PC-3 (cell line): ENCODE results near the gene FOXC2.

ENCODE experiments used
- EZH2 ChIP-seq: fragments of 300-600 bp; sonication (generic); IDR thresholded peaks from one replicate; pipeline ENCODE4 v1.6.1; 2017; ENCODE audit warnings: antibody characterized with exemption, mild to moderate bottlenecking, low read length; ENCODE audit not compliant: unreplicated experiment
- EZH2phosphoT487 ChIP-seq: fragments of 300-600 bp; sonication (generic); IDR thresholded peaks from 2 replicates; pipeline ENCODE4 v1.6.1; 2018; ENCODE audit warnings: mild to moderate bottlenecking, antibody characterized with exemption, low read length, borderline replicate concordance
- TF ChIP-seq, protein P1 (sequence below): fragments of 300-600 bp; sonication (generic); conservative IDR thresholded peaks from 2 replicates; pipeline ENCODE4 v1.5.1; 2017; ENCODE audit warnings: antibody characterized with exemption, low read depth, mild to moderate bottlenecking, low read length

DNA sequence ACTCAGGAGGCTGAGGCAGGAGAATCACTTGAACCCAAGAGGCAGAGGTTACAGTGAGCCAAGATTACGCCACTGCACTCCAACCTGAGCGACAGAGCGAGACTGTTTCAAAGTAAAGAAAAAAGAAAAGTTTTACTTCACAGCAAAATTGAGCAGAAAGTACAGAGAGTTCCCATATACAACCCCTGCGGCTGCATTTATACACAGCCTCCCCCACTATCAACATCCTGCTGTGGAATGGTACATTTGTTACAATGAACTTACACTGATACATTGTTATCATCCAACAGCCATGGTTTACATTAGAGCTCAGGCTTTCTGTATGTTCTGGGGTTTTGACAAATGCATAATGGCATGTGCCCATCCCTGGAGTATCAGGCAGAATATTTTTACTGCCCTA lies 9.0 kb upstream of the FOXC2 start:
- TF ChIP-seq, protein P1, sequence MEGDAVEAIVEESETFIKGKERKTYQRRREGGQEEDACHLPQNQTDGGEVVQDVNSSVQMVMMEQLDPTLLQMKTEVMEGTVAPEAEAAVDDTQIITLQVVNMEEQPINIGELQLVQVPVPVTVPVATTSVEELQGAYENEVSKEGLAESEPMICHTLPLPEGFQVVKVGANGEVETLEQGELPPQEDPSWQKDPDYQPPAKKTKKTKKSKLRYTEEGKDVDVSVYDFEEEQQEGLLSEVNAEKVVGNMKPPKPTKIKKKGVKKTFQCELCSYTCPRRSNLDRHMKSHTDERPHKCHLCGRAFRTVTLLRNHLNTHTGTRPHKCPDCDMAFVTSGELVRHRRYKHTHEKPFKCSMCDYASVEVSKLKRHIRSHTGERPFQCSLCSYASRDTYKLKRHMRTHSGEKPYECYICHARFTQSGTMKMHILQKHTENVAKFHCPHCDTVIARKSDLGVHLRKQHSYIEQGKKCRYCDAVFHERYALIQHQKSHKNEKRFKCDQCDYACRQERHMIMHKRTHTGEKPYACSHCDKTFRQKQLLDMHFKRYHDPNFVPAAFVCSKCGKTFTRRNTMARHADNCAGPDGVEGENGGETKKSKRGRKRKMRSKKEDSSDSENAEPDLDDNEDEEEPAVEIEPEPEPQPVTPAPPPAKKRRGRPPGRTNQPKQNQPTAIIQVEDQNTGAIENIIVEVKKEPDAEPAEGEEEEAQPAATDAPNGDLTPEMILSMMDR = no peak
- TF ChIP-seq EZH2phosphoT487 = no peak
- no peak for TF ChIP-seq EZH2
